HepG2 (cell line): Measurements from ENCODE around the gene VSTM4. TPM values are rescaled to one million over a fixed set of nuclear protein-coding genes. Genes with fewer than 3 reads are reported as not detected.

Experiments used
- ATAC-seq: fragments of 200-7000 bp; cut with Tn5 transposase; 3 replicates; pipeline ENCODE4 v1.9.1; 2020; ENCODE audit warnings: mild to moderate bottlenecking, moderate library complexity
- BruUV-seq: library from RNA; stranded (reverse); fragments of 400-500 nt; replicated peaks from 2 replicates; lab custom pipeline; 2021; lab: Mats Ljungman, UMichigan
- CTCF ChIA-PET: fragments of 300-600 bp; formaldehyde crosslinking; extraction: SDS; loops from one replicate; lab custom pipeline; 2021; ENCODE audit warnings: low total read pairs, inconsistent platforms, low intra/inter-chr PET ratio; lab: Yijun Ruan, JAX
- POLR2A ChIA-PET: fragments of 350-600 bp; sonication (Branson Sonifier 250); formaldehyde crosslinking; loops from one replicate; lab custom pipeline; 2020; ENCODE audit warnings: antibody characterized with exemption, inconsistent platforms; lab: Yijun Ruan, JAX
- DNase-seq: peaks from one replicate; pipeline ENCODE4 v3.0.0-alpha.2; 2015; ENCODE audit warnings: low spot score
- FAIRE-seq: peaks from 3 replicates; lab custom pipeline; 2011; peaks lifted over from hg19 to GRCh38; lab: Jason Lieb, UNC
- H2AFZ ChIP-seq: one replicate; pipeline ENCODE4 v1.6.1; 2011; ENCODE audit warnings: low read length, inconsistent platforms
- H3K27ac ChIP-seq: fragments of 300-600 bp; 3 replicates; pipeline ENCODE4 v1.8.0; 2011; ENCODE audit warnings: mixed run types, mild to moderate bottlenecking, mixed read lengths, low read length, inconsistent platforms; ENCODE audit not compliant: insufficient read depth; ENCODE audit errors: extremely low read length
- H3K27me3 ChIP-seq, 2 experiments: fragments of 200-600 bp in 1 of 2; 2 replicates in 1 of 2; 3 replicates in 1 of 2; pipeline versions ENCODE4 v1.6.0 to v1.8.0; 2011; ENCODE audit warnings: low read length in 2 of 2, mild to moderate bottlenecking in 2 of 2, moderate library complexity in 2 of 2, inconsistent platforms in 1 of 2; ENCODE audit not compliant: insufficient read depth in 2 of 2, control insufficient read depth in 1 of 2
- H3K36me3 ChIP-seq, 2 experiments: fragments of 200-600 bp in 1 of 2; replicated peaks in 1 of 2; 2 replicates in 1 of 2; 3 replicates in 1 of 2; pipeline versions ENCODE4 v1.5.1 to v1.8.0; 2011; ENCODE audit warnings: low read length in 2 of 2, inconsistent platforms in 1 of 2; ENCODE audit not compliant: insufficient read depth in 2 of 2, control insufficient read depth in 1 of 2
- H3K4me1 ChIP-seq: 2 replicates; pipeline ENCODE4 v1.5.1; 2012; ENCODE audit warnings: low read length, inconsistent platforms; ENCODE audit not compliant: insufficient read depth
- H3K4me2 ChIP-seq: 2 replicates; pipeline ENCODE4 v1.6.0; 2011; ENCODE audit warnings: low read depth, low read length, inconsistent platforms
- H3K4me3 ChIP-seq, 3 experiments: fragments of 200-600 bp in 1 of 3; sonication (generic), shearing (Covaris generic) in 1 of 3; replicated peaks in 1 of 3; 2 replicates each; pipeline ENCODE4 v1.5.1; 2011 to 2016; ENCODE audit warnings: low read length in 3 of 3, inconsistent platforms in 2 of 3, low read depth in 2 of 3, mild to moderate bottlenecking in 2 of 3, control low read depth in 1 of 3, mixed read lengths in 1 of 3; ENCODE audit not compliant: insufficient read depth in 1 of 3
- H3K79me2 ChIP-seq: one replicate; pipeline ENCODE4 v1.6.1; 2011; ENCODE audit warnings: low read length, inconsistent platforms; ENCODE audit not compliant: insufficient read depth
- H3K9ac ChIP-seq: 2 replicates; pipeline ENCODE4 v1.6.0; 2011; ENCODE audit warnings: mild to moderate bottlenecking, low read depth, low read length, inconsistent platforms; ENCODE audit not compliant: insufficient read depth
- H3K9me3 ChIP-seq: 2 replicates; pipeline ENCODE4 v1.5.1; 2012; ENCODE audit warnings: mild to moderate bottlenecking, low read length
- H4K20me1 ChIP-seq: 2 replicates; pipeline ENCODE4 v1.6.0; 2011; ENCODE audit warnings: inconsistent platforms, mild to moderate bottlenecking, low read length, moderate library complexity; ENCODE audit not compliant: insufficient read depth
- ARHGAP35 ChIP-seq: sonication (generic); formaldehyde crosslinking; IDR thresholded peaks from 2 replicates; pipeline ENCODE4 v1.9.0; 2022; ENCODE audit warnings: mild to moderate bottlenecking, inconsistent platforms, moderate library complexity, missing genetic modification reagents, borderline replicate concordance
- ARID4A ChIP-seq: sonication (generic); formaldehyde crosslinking; IDR thresholded peaks from 2 replicates; pipeline ENCODE4 v1.5.0; 2020; ENCODE audit warnings: mild to moderate bottlenecking, missing genetic modification reagents, borderline replicate concordance
- MTF2 ChIP-seq: sonication (generic); formaldehyde crosslinking; IDR thresholded peaks from 2 replicates; pipeline ENCODE4 v1.5.0; 2020; ENCODE audit warnings: missing genetic modification reagents, borderline replicate concordance
- NKX3-1 ChIP-seq: sonication (generic); formaldehyde crosslinking; IDR thresholded peaks from 2 replicates; pipeline ENCODE4 v1.5.0; 2020; ENCODE audit warnings: missing genetic modification reagents
- PBX2 ChIP-seq: IDR thresholded peaks from 2 replicates; pipeline ENCODE4 v1.6.1; 2016; ENCODE audit warnings: control low read depth
- SIN3B ChIP-seq: fragments of 150-350 bp; IDR thresholded peaks from 2 replicates; pipeline ENCODE4 v1.6.1; 2014; ENCODE audit warnings: low read length
- TBX2 ChIP-seq: sonication (generic); formaldehyde crosslinking; IDR thresholded peaks from 2 replicates; pipeline ENCODE4 v1.5.0; 2020; ENCODE audit warnings: missing genetic modification reagents, mild to moderate bottlenecking, borderline replicate concordance
- ZSCAN20 ChIP-seq: sonication (generic); formaldehyde crosslinking; IDR thresholded peaks from 2 replicates; pipeline ENCODE4 v1.4.0; 2020; ENCODE audit warnings: missing genetic modification reagents, mild to moderate bottlenecking, borderline replicate concordance
- WGBS: methylation state at CpG from one replicate; pipeline ENCODE4 v1.1.6; 2017; ENCODE audit warnings: low lambda C conversion rate; 5-methylcytosine and 5-hydroxymethylcytosine counted together
- in situ Hi-C: cut with HindIII; loops from 2 replicates; pipeline ENCODE4 v1.10.0; 2017; ENCODE audit warnings: low pct_unique_long_range_greater_than_20kb; ENCODE audit not compliant: extremely low pct_ligation_motif_present
- intact Hi-C: fragments of 100-400 bp; cut with micrococcal nuclease; formaldehyde crosslinking; loops from one replicate; pipeline ENCODE4 v1.10.0; 2022; ENCODE audit not compliant: unreplicated experiment
- polyA plus RNA-seq, 8 experiments: library from polyadenylated mRNA; depleted of rRNA in 3 of 8; stranded (reverse) in 7 of 8; unstranded in 1 of 8; fragments of >200 nt; fragmentation: Illumina TruSeq in 4 of 8; extraction: Trizol in 4 of 8; gene quantifications; 2 replicates each; pipeline versions ENCODE4 v1.2.1 to v1.2.3, GENCODE V29; 2011 to 2016; ENCODE audit warnings: low read depth in 4 of 8, missing spikeins in 1 of 8, mixed read lengths in 1 of 8; ENCODE audit not compliant: insufficient read depth in 1 of 8
- total RNA-seq, 5 experiments: library from RNA; depleted of rRNA; stranded (reverse); fragments of >200 nt; fragmentation: Illumina TruSeq; extraction: Trizol; gene quantifications; 2 replicates each; pipeline ENCODE4 v1.2.3, GENCODE V29; 2016; ENCODE audit warnings: low read depth in 1 of 5

The VSTM4 gene
- total and polyA plus RNA-seq, 2 of the 13 experiments (the other 11 are each of a cell fraction or from before 2014, with no cell fraction given) = not detected

- CTCF ChIA-PET = no interaction called here
- no peak for DNase-seq
Measured at GRCh38 chr10:49109669-49110340, 5.5 kb downstream of the VSTM4 start.

GRCh38 chr10:49108656-49109055 is 6.7 kb downstream of the VSTM4 start:
- Histone ChIP-seq H3K9me3 (no peaks in the 10 kb centered on the region), H3K4me1 (no peaks in the 10 kb centered on the region), H3K4me2 (no peak overlapping the region), H3K9ac (no peak overlapping the region), H2AFZ (no peak overlapping the region), H3K36me3 (no peaks in the 10 kb centered on the region), H3K79me2 (no peaks in the 10 kb centered on the region), H4K20me1 (no peaks in the 10 kb centered on the region), H3K27ac (no peak overlapping the region), H3K4me3 (no peak overlapping the region), H3K27me3 (0 out of 5 replicates have a peak, but pooled peaks cover 0 to 2% of the 10 kb centered on the region in 2 experiments)
- ATAC-seq (no peak), FAIRE-seq (no peak), DNase-seq (no peak)
- intact Hi-C loops (no loop called here), in situ Hi-C loops (no loop called here)
- ChIA-PET CTCF (no interaction called here), POLR2A (no interaction called here)
- no CpG with 5 or more reads among the region's 7 CpGs for WGBS
- no TSS peak for BruUV-seq
- no peak for TF ChIP-seq NKX3-1
- no peak for TF ChIP-seq ARHGAP35 (CRISPR knock-in tag)
- TF ChIP-seq ZSCAN20 (CRISPR knock-in tag) = no peak
- TF ChIP-seq ARID4A (CRISPR knock-in tag) = no peak

More at GRCh38 chr10:49109669-49110340, 5.5 kb downstream of the VSTM4 start:
- no peak for ATAC-seq
- in situ Hi-C loops = no loop called here
- Histone ChIP-seq H3K4me3 (no peak overlapping the region), H3K9me3 (no peaks in the 10 kb centered on the region), H4K20me1 (no peaks in the 10 kb centered on the region), H3K79me2 (no peaks in the 10 kb centered on the region), H3K27ac (no peak overlapping the region), H2AFZ (no peak overlapping the region), H3K36me3 (no peaks in the 10 kb centered on the region), H3K9ac (no peak overlapping the region), H3K4me2 (no peak overlapping the region), H3K27me3 (peaks cover 2 to 4% of the 10 kb centered on the region in 2 experiments; a peak in 1 of 5 replicates), H3K4me1 (no peaks in the 10 kb centered on the region)
- WGBS = 19% methylated on average over 5 of the region's 9 CpGs
- TF ChIP-seq PBX2 (CRISPR knock-in tag) = no peak
- TF ChIP-seq MTF2 (CRISPR knock-in tag) = no peak
- no peak for TF ChIP-seq SIN3B
- no peak for TF ChIP-seq TBX2
- no TSS peak for BruUV-seq
- intact Hi-C loops = no loop called here
- POLR2A ChIA-PET = no interaction called here
- FAIRE-seq = no peak
